Endothelial cell of umbilical vein (primary cell): Measurements from ENCODE around the gene ANXA6.

Experiments used
- CTCF ChIP-seq, 2 donors: IDR thresholded peaks; 1 replicate in 1 of 2; 2 replicates in 1 of 2; pipeline ENCODE4 v1.5.1; 2011; ENCODE audit warnings: low read length in 2 of 2, mild to moderate bottlenecking in 2 of 2, moderate library complexity in 2 of 2, control low read depth in 1 of 2, inconsistent platforms in 1 of 2, low read depth in 1 of 2; ENCODE audit not compliant: insufficient read depth in 1 of 2; ENCODE audit errors: extremely low read depth in 1 of 2
- EZH2 ChIP-seq: IDR thresholded peaks from 2 replicates; pipeline ENCODE4 v1.6.1; 2012; ENCODE audit warnings: borderline replicate concordance, low read depth, mild to moderate bottlenecking, moderate library complexity, low read length, inconsistent platforms; ENCODE audit not compliant: severe bottlenecking
- MAX ChIP-seq: IDR thresholded peaks from 2 replicates; pipeline ENCODE4 v1.6.1; 2011; ENCODE audit not compliant: insufficient read depth, insufficient read length
- POLR2A ChIP-seq: IDR thresholded peaks from 2 replicates; pipeline ENCODE4 v1.6.1; 2012; ENCODE audit warnings: low read depth, mild to moderate bottlenecking, control low read depth, low read length
- POLR2AphosphoS5 ChIP-seq: IDR thresholded peaks from 2 replicates; pipeline ENCODE4 v1.6.1; 2012; ENCODE audit warnings: low read depth, mild to moderate bottlenecking, control low read depth, low read length, moderate library complexity; ENCODE audit not compliant: insufficient read depth

GRCh38 chr5:151101151-151101550 is 56.4 kb downstream of the ANXA6 start:
- TF ChIP-seq CTCF (IDR thresholded peaks at IDR 0.05; ENCODE audit: extremely low read depth in 1 of 2, insufficient read depth in 1 of 2, low read depth in 1 of 2, low read length in 2 of 2) (no peak), EZH2 (no peak), POLR2AphosphoS5 (no peak), MAX (no peak), POLR2A (no peak)
